HepG2 (cell line): ENCODE measurements around the gene NEURL4. TPM values are rescaled to one million over a fixed set of nuclear protein-coding genes. Genes with fewer than 3 reads are reported as not detected.
A peak's percentile ranks its signal among the peaks of the same experiment; 100 is the strongest.

Source experiments
- FOXJ3 ChIP-seq: sonication (generic); formaldehyde crosslinking; IDR thresholded peaks from 2 replicates; pipeline ENCODE4 v1.4.0; 2020; ENCODE audit warnings: missing genetic modification reagents, mild to moderate bottlenecking, borderline replicate concordance
- KAT8 ChIP-seq: IDR thresholded peaks from 2 replicates; pipeline ENCODE4 v1.6.1; 2016; ENCODE audit warnings: missing genetic modification reagents, missing compliant biosample characterization
- KLF15 ChIP-seq: sonication (generic); formaldehyde crosslinking; IDR thresholded peaks from 2 replicates; pipeline ENCODE4 v1.8.1; 2023; ENCODE audit warnings: borderline replicate concordance, mild to moderate bottlenecking, inconsistent platforms, missing genetic modification reagents, mixed read lengths
- LRRFIP1 ChIP-seq: sonication (generic); formaldehyde crosslinking; conservative IDR thresholded peaks from 2 replicates; pipeline ENCODE4 v1.4.0; 2020; ENCODE audit warnings: missing genetic modification reagents
- NCOA2 ChIP-seq: sonication (generic); formaldehyde crosslinking; IDR thresholded peaks from 2 replicates; pipeline ENCODE4 v1.8.0; 2022; ENCODE audit warnings: inconsistent platforms
- RARG ChIP-seq: sonication (generic); formaldehyde crosslinking; IDR thresholded peaks from 2 replicates; pipeline ENCODE4 v1.4.0; 2020; ENCODE audit warnings: low read depth, mild to moderate bottlenecking, missing genetic modification reagents
- SIN3B ChIP-seq: fragments of 150-350 bp; IDR thresholded peaks from 2 replicates; pipeline ENCODE4 v1.6.1; 2014; ENCODE audit warnings: low read length
- SMARCC2 ChIP-seq: fragments of 450-650 bp; IDR thresholded peaks from 2 replicates; pipeline ENCODE4 v1.6.1; 2017; ENCODE audit warnings: antibody characterized with exemption, mild to moderate bottlenecking
- TCF12 ChIP-seq, 2 experiments: fragments of 450-650 bp in 1 of 2; sonication (generic) in 1 of 2; formaldehyde crosslinking in 1 of 2; IDR thresholded peaks; 2 replicates each; pipeline versions ENCODE4 v1.6.1 to v1.8.0; 2017 to 2022; ENCODE audit warnings: antibody characterized with exemption in 1 of 2, mild to moderate bottlenecking in 1 of 2, missing genetic modification reagents in 1 of 2, moderate library complexity in 1 of 2
- U2AF1 ChIP-seq: fragments of 200-400 bp; formaldehyde crosslinking; optimal IDR thresholded peaks from 2 replicates; pipeline ENCODE3; 2017; ENCODE audit warnings: mild to moderate bottlenecking, low read depth, low read length
- ZKSCAN5 ChIP-seq: sonication (generic); formaldehyde crosslinking; IDR thresholded peaks from 2 replicates; pipeline ENCODE4 v1.5.1; 2020; ENCODE audit warnings: mild to moderate bottlenecking, missing genetic modification reagents
- ZNF142 ChIP-seq: sonication (generic); formaldehyde crosslinking; IDR thresholded peaks from 2 replicates; pipeline ENCODE4 v1.4.0; 2020; ENCODE audit warnings: missing genetic modification reagents
- ZNF34 ChIP-seq: sonication (generic); formaldehyde crosslinking; IDR thresholded peaks from 2 replicates; pipeline ENCODE4 v1.4.0; 2020; ENCODE audit warnings: mild to moderate bottlenecking, missing genetic modification reagents, borderline replicate concordance
- ZNF576 ChIP-seq: sonication (generic); formaldehyde crosslinking; IDR thresholded peaks from 2 replicates; pipeline ENCODE4 v1.4.0; 2020; ENCODE audit warnings: mild to moderate bottlenecking, missing genetic modification reagents
- ZNF597 ChIP-seq: sonication (generic); formaldehyde crosslinking; IDR thresholded peaks from 2 replicates; pipeline ENCODE4 v1.5.0; 2020; ENCODE audit warnings: missing genetic modification reagents
- ZNF816 ChIP-seq: sonication (generic); formaldehyde crosslinking; IDR thresholded peaks from 2 replicates; pipeline ENCODE4 v1.8.0; 2022; ENCODE audit warnings: missing genetic modification reagents, mild to moderate bottlenecking, borderline replicate concordance
- polyA plus RNA-seq, 8 experiments: library from polyadenylated mRNA; depleted of rRNA in 3 of 8; stranded (reverse) in 7 of 8; unstranded in 1 of 8; fragments of >200 nt; fragmentation: Illumina TruSeq in 4 of 8; extraction: Trizol in 4 of 8; gene quantifications; 2 replicates each; pipeline versions ENCODE4 v1.2.1 to v1.2.3, GENCODE V29; 2011 to 2016; ENCODE audit warnings: low read depth in 4 of 8, missing spikeins in 1 of 8, mixed read lengths in 1 of 8; ENCODE audit not compliant: insufficient read depth in 1 of 8
- total RNA-seq, 5 experiments: library from RNA; depleted of rRNA; stranded (reverse); fragments of >200 nt; fragmentation: Illumina TruSeq; extraction: Trizol; gene quantifications; 2 replicates each; pipeline ENCODE4 v1.2.3, GENCODE V29; 2016; ENCODE audit warnings: low read depth in 1 of 5

The NEURL4 gene
- total and polyA plus RNA-seq, 2 of the 13 experiments (the other 11 are each of a cell fraction or from before 2014, with no cell fraction given): 14.8 to 15.7 TPM

GRCh38 chr17:7281074-7281952 lies 47.8 kb downstream of the NEURL4 start, which contains the start of gene SLC2A4 (continued):
- TF ChIP-seq ZNF34 (CRISPR knock-in tag) (peak; percentile 9; the same call in 1 of the 2 replicates), ZNF816 (no peak), U2AF1 (no peak), ZNF142 (CRISPR knock-in tag) (0 out of 2 replicates have a peak, but pooled peaks have one; percentile 8), ZKSCAN5 (no peak), SMARCC2 (no peak), KLF15 (CRISPR knock-in tag) (no peak), RARG (CRISPR knock-in tag) (no peak), ZNF597 (CRISPR knock-in tag) (no peak; the same call in 1 of the 2 replicates), NCOA2 (CRISPR knock-in tag) (no peak), KAT8 (CRISPR knock-in tag) (no peak), ZNF576 (CRISPR knock-in tag) (no peak), TCF12 (IDR thresholded peaks at IDR 0.05) (no peak), TCF12 (CRISPR knock-in tag; IDR thresholded peaks at IDR 0.05) (no peak), SIN3B (no peak), LRRFIP1 (CRISPR knock-in tag) (no peak), FOXJ3 (no peak)
